ENCODE measurements around the gene RNASEH2B. TPM values are rescaled to one million over a fixed set of nuclear protein-coding genes. Genes with fewer than 3 reads are reported as not detected.

The RNASEH2B gene
- total and polyA plus RNA-seq, 9 of the 15 experiments (the other 6 are each of a cell fraction or from before 2014, with no cell fraction given): 26.3 to 109 (median 62.5) TPM

- TF ChIP-seq SRF (CRISPR knock-in tag; IDR thresholded peaks at IDR 0.05) (0 out of 4 replicates have a peak, but pooled peaks of 1 of the 2 experiments have one; percentile 16), IFI16 (CRISPR knock-in tag; IDR thresholded peaks at IDR 0.05) (no peak), BRD9 (IDR thresholded peaks at IDR 0.05; ENCODE audit: low read depth, partially characterized antibody) (no peak), SP2 (IDR thresholded peaks at IDR 0.05; ENCODE audit: extremely low read depth, low read depth, low read length, poor library complexity, severe bottlenecking) (no peak), POLR2G (IDR thresholded peaks at IDR 0.05; ENCODE audit: low read depth, low read length) (peak; percentile 97), TRIM28 (IDR thresholded peaks at IDR 0.05) (no peak), CTBP1 (IDR thresholded peaks at IDR 0.05; ENCODE audit: borderline replicate concordance) (peak; percentile 47; the same call in 1 of the 2 replicates), ZNF717 (CRISPR knock-in tag; IDR thresholded peaks at IDR 0.05) (no peak), NFIX (CRISPR knock-in tag; IDR thresholded peaks at IDR 0.05; ENCODE audit: low read depth) (no peak), MYC (IDR thresholded peaks at IDR 0.05; ENCODE audit: low read depth, low read length) (peak; percentile 89), MYC (CRISPR knock-in tag; IDR thresholded peaks at IDR 0.05; ENCODE audit: borderline replicate concordance, low read depth) (no peak), MCM2 (IDR thresholded peaks at IDR 0.05; ENCODE audit: low read depth) (no peak), HSF4 (CRISPR knock-in tag; IDR thresholded peaks at IDR 0.05; ENCODE audit: borderline replicate concordance) (no peak), KDM5B (IDR thresholded peaks at IDR 0.05; ENCODE audit: insufficient replicate concordance, low read depth, low read length) (peak; percentile 35), ZNF609 (CRISPR knock-in tag; IDR thresholded peaks at IDR 0.05; ENCODE audit: borderline replicate concordance) (no peak), TARDBP (IDR thresholded peaks at IDR 0.05) (no peak), ELF2 (CRISPR knock-in tag; IDR thresholded peaks at IDR 0.05) (peak; percentile 43; the same call in 1 of the 2 replicates), CTCF (IDR thresholded peaks at IDR 0.05 in 2 of 3, conservative IDR thresholded peaks at IDR 0.05 in 1 of 3; ENCODE audit: insufficient read depth in 2 of 3, low read depth in 1 of 3, low read length in 3 of 3) (no peak), CEBPG (CRISPR knock-in tag; IDR thresholded peaks at IDR 0.05) (no peak), CEBPG (tag; conservative IDR thresholded peaks at IDR 0.05 in 1 of 2, IDR thresholded peaks at IDR 0.05 in 1 of 2) (no peak), ZNF79 (CRISPR knock-in tag; IDR thresholded peaks at IDR 0.05; ENCODE audit: low read depth) (no peak), RBM22 (IDR thresholded peaks at IDR 0.05; ENCODE audit: low read depth, low read length, poor library complexity, severe bottlenecking) (peak; percentile 50)
Measured at GRCh38 chr13:50909605-50910484, at the start of gene RNASEH2B (continued).

Data from K562 (cell line).